ENCODE results near the gene MED25. TPM values are rescaled to one million over a fixed set of nuclear protein-coding genes. Genes with fewer than 3 reads are reported as not detected.

Gene MED25
- total RNA-seq, 1 donor from 2014 or later, result 58.1 TPM

GRCh38 chr19:49831592-49831991 lies 13.5 kb downstream of the MED25 start:
- Mint-ChIP-seq H3K4me1 (ENCODE audit: unreplicated experiment) (no peaks in the 10 kb centered on the region), H3K4me3 (ENCODE audit: unreplicated experiment) (no peak overlapping the region), H3K27ac (ENCODE audit: unreplicated experiment) (no peak overlapping the region), H3K27me3 (ENCODE audit: unreplicated experiment) (no peaks in the 10 kb centered on the region), H3K9me3 (ENCODE audit: unreplicated experiment) (no peaks in the 10 kb centered on the region), H3K36me3 (ENCODE audit: unreplicated experiment) (peaks cover 26% of the 10 kb centered on the region)
- no peak for TF ChIP-seq CTCF (IDR thresholded peaks at IDR 0.05)
- DNase-seq (ENCODE audit: extremely low spot score, unreplicated experiment), result no peak

- Mint-ChIP-seq H3K4me3 (ENCODE audit: unreplicated experiment) (no peak overlapping the region), H3K36me3 (ENCODE audit: unreplicated experiment) (peaks cover 27% of the 10 kb centered on the region), H3K27ac (ENCODE audit: unreplicated experiment) (no peak overlapping the region)
Measured at GRCh38 chr19:49832556-49832955, 14.5 kb downstream of the MED25 start.

GRCh38 chr19:49833599-49833998 lies 15.5 kb downstream of the MED25 start:
- Mint-ChIP-seq H3K4me3 (ENCODE audit: unreplicated experiment) (no peak overlapping the region), H3K36me3 (ENCODE audit: unreplicated experiment) (peaks cover 33% of the 10 kb centered on the region), H3K4me1 (ENCODE audit: unreplicated experiment) (no peaks in the 10 kb centered on the region), H3K27me3 (ENCODE audit: unreplicated experiment) (no peaks in the 10 kb centered on the region), H3K27ac (ENCODE audit: unreplicated experiment) (no peak overlapping the region), H3K9me3 (ENCODE audit: unreplicated experiment) (no peaks in the 10 kb centered on the region)
- TF ChIP-seq CTCF (IDR thresholded peaks at IDR 0.05), result no peak
- no peak for DNase-seq (ENCODE audit: extremely low spot score, unreplicated experiment)

More at GRCh38 chr19:49832556-49832955, 14.5 kb downstream of the MED25 start:
- no peaks in the 10 kb centered on the region for H3K27me3 Mint-ChIP-seq (ENCODE audit: unreplicated experiment)
- no peaks in the 10 kb centered on the region for H3K4me1 Mint-ChIP-seq (ENCODE audit: unreplicated experiment)
- no peak for TF ChIP-seq CTCF (IDR thresholded peaks at IDR 0.05)
- no peak for DNase-seq (ENCODE audit: extremely low spot score, unreplicated experiment)
- no peaks in the 10 kb centered on the region for H3K9me3 Mint-ChIP-seq (ENCODE audit: unreplicated experiment)

- DNase-seq (ENCODE audit: extremely low spot score, unreplicated experiment), result no peak
- no peaks in the 10 kb centered on the region for H3K9me3 Mint-ChIP-seq (ENCODE audit: unreplicated experiment)
- no peak overlapping the region for H3K27ac Mint-ChIP-seq (ENCODE audit: unreplicated experiment)
- no peak for TF ChIP-seq CTCF (IDR thresholded peaks at IDR 0.05)
- H3K36me3 Mint-ChIP-seq (ENCODE audit: unreplicated experiment), result peaks cover 49% of the 10 kb centered on the region
- no peaks in the 10 kb centered on the region for H3K4me1 Mint-ChIP-seq (ENCODE audit: unreplicated experiment)
- no peak overlapping the region for H3K4me3 Mint-ChIP-seq (ENCODE audit: unreplicated experiment)
- H3K27me3 Mint-ChIP-seq (ENCODE audit: unreplicated experiment), result no peaks in the 10 kb centered on the region
Measured at GRCh38 chr19:49835562-49835961, 17.5 kb downstream of the MED25 start.

- Mint-ChIP-seq H3K36me3 (ENCODE audit: unreplicated experiment) (peaks cover 51% of the 10 kb centered on the region), H3K27me3 (ENCODE audit: unreplicated experiment) (no peaks in the 10 kb centered on the region), H3K9me3 (ENCODE audit: unreplicated experiment) (no peaks in the 10 kb centered on the region), H3K4me3 (ENCODE audit: unreplicated experiment) (no peak overlapping the region), H3K4me1 (ENCODE audit: unreplicated experiment) (no peaks in the 10 kb centered on the region), H3K27ac (ENCODE audit: unreplicated experiment) (no peak overlapping the region)
- TF ChIP-seq CTCF (IDR thresholded peaks at IDR 0.05), result no peak
- no peak for DNase-seq (ENCODE audit: extremely low spot score, unreplicated experiment)
Measured at GRCh38 chr19:49836176-49837008, 18.3 kb downstream of the MED25 start.

Data from osteocyte (in vitro differentiated cells).